Sciatic nerve (tissue), 2 donors: ENCODE measurements around the gene LRMDA. TPM values are rescaled to one million over a fixed set of nuclear protein-coding genes. Genes with fewer than 3 reads are reported as not detected.

Experiments used
- ATAC-seq: fragments of 200-7000 bp; cut with Tn5 transposase; one replicate; pipeline ENCODE4 v1.9.1; 2020; ENCODE audit warnings: mild to moderate bottlenecking, moderate library complexity
- DNase-seq: peaks from one replicate; pipeline ENCODE4 v3.0.0-alpha.2; 2020; ENCODE audit warnings: low spot score
- intact Hi-C: fragments of 100-400 bp; cut with DNase I; formaldehyde crosslinking; loops from one replicate; pipeline ENCODE4 v1.14.2; 2022
- total RNA-seq: library from RNA; stranded (reverse); fragmentation: NEBNext Ultra II Directional; extraction: Animal tissue kit (Norgen Biotek cat#: 25700); gene quantifications from one replicate; pipeline ENCODE4 v1.2.1, GENCODE V29; 2021
- donor health status: DM: no; HTN: no; CAD: no.
- donor health status: DM: no; HTN: no; CAD: no.

The LRMDA gene
- total RNA-seq, 1 donor from 2014 or later, result 16.6 TPM

DNA sequence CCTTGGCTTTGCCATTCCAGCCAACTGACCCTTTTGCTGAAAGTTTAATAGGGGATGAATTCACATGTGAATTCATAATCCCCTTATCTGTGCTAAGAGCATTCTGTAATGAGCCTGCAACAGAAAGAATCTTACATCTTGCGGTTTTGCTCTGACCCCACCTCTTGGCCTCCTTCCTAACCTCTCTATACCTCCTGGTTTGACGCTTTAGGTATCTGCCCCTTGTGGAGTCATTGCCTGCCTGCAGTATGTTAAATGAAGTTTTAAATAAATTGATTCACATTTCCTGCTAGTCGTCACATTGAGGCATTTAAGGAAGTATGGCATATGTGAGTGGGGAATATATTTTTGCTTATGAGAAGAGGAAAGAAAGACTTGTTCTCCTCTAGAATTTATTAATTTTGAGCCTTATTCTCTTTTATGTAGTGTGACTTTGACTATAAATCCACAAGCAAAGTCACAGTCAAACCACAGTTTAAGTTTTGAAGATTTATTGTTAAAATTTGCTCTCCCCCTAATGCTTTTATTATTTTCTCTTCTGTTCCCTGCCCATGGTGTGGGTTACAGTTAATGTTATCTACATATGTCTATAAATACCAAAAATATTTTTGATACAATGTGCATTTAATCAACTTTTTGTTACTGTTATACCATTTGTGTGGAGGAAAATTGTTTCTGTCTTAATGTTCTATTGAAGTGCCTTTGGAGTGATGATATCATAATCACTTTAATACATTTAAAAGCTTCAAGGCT, 60.9 kb downstream of the LRMDA start:
- DNase-seq, result no peak
- intact Hi-C loops, result no loop called here
- ATAC-seq, result no peak

DNA sequence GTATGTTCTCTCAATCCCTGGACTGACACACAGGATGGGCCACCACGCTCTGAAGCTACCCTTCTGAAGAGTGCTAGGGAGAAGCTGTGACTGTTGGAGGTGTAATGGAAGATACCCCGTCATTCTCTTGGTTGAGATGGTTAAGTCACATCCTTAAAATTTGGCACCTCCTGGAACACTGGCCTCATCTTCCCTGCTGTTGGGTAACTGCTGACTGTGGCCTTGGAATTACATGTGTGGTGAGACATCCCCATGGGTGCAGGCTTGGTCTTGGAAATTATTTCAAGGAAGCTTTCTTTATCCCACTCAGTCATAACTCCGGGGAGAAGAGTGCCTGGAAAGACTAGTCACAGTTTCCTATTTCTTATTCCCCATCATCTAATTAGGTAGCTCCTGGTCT, 62.0 kb downstream of the LRMDA start:
- peak; percentile 48 for ATAC-seq
- intact Hi-C loops, result no loop called here

DNA sequence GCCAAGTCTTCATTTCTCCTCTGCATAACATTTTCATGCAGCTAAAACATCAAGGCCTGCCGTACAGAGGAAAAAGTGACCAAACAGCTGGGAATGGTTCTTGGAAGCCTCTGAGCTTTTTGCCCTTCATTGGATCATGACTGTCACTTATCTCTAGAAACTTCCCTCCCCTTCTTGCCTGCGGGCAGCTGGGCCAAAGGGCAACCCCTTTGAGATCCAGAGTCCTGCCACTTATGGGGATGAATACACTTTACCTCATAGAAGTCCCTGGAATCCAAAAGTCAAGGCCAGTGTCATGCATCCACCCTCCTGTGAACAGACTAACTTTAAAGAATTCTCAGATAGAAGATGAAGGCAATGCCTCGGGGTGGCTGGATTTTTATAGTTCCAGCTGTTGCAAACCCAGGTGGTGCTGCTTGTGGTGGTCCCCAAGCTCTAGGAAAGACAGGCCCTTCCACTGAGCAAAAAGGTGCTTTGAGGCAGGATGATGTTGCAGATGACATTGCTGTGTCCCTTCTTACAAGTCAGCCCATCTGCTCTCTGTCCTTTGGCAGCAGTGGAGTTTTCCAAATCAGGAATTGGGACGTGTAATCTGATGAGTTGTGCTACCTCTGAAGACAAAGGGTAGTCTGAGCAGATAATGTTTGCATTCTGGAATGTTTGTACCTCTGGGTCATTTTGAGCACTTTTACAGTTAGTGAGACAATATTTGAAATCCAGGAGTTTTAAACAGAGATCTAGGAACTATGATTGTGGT, 64.2 kb downstream of the LRMDA start:
- ATAC-seq (no peak), DNase-seq (no peak)
- intact Hi-C loops, result no loop called here

More for the DNA sequence above, 62.0 kb downstream of the LRMDA start:
- no peak for DNase-seq

DNA sequence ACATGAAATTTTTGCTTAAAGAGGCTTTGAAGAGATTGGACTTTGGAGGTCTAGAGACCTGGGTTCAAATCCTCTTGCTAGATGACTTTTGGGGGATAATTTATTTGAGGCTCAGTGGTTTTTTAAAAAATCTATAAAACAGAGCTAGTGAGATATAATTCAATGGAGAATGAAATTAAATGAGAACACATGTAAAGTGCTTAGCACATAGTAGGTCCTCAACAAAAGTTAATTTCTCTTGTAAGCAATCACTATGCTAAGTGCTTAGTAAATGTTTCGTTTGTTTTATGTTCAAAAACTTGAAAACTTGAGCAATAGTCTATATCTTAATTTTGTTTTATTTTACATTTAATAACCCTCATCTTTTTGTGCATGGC, 64.8 kb downstream of the LRMDA start:
- intact Hi-C loops, result no loop called here
- no peak for ATAC-seq
- DNase-seq, result no peak

DNA sequence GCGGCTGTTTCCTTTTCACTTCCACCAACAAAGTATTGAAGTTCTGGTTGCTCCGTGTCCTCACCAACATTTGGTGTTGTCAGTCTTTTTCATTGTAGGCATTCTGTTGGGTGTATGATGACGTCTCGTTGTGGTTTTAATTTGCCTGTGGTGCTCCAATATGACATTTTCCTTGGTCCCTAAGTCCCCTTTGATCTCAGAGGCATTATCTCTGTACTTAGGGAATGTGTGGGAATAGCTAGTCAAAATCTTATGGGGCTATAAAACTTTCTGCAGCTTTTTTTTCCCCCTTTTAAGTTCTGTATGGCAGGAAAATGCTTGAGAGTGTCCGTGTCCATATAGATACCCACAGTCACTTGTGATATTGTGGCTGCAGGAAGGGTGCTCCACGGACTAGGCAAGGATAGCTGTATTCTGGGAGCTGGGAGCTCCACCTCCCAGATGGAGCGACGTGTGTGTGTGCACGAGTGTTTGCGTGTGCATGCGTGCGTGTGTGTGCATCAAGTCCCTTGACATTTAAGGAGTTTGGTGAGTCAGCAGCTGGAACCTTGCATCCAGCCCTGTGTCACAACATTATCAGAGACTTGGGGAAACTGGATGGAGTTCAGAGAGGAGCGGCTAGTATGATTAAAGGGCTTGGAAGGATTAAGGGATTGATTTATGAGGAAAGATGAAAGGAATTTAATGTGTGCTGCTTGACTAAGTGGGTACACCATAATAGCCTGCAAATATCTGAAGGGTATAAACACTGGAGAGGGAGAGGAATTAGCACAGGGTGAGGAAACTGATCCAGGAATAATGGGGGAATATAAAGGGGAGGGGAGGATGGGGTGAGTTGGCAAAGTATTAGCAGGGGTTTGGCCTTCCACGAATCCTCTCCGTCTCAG, 66.8 kb downstream of the LRMDA start:
- ATAC-seq (no peak), DNase-seq (no peak)
- intact Hi-C loops, result no loop called here

DNA sequence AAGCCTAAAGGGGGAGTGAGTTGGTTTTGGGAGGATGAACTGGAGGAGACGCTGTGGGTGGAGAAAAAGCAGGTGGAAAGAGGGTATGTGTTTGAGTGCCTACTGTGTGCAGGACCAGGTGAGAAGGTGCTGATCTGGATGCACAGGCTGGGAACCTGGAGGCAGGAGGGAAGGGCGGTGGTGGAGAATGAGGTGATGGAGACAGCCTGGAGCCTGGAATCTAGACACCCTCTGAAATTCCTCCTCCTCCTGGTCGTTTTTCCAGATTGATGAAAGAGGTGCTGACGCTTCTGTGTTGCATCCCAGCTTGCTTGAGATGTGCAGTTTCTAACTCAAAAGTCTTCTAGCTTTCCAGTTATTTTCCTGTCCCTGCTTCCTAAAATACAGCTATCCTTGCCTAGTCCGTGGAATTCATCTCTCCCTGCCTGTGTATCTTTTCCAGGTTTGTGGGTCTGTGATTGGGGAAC, 67.5 kb downstream of the LRMDA start:
- DNase-seq (no peak), ATAC-seq (no peak)
- intact Hi-C loops, result no loop called here

DNA sequence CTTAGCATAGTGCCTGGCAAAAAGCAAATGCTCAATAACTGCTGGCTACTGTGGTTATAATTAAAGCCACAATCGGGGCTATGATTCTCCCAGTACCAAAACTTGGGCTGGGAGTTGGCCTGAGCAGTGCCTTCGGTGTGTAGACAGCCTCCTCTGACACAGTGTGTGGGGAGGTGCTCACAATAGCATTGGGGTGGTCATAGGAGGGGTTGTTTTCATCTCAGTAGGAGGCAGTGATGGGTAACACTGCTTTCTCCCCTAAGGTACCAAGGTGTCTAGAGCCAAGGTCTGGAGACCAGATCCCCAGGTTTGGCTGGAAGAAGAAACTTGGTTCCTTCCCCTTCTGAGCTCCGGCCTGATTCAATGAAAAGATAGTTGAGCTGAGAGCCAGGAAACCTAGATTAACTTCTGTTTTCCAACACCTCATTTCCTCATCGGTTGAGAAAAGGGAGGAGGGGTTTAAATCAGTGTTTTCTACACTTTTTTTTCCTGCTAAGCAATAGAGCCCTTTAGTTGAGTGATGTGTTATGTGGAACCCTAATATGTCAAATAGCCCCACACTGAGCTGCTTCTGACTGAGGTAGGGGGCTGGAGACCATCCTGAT, 68.2 kb downstream of the LRMDA start:
- intact Hi-C loops, result no loop called here
- no peak for ATAC-seq
- DNase-seq, result no peak

DNA sequence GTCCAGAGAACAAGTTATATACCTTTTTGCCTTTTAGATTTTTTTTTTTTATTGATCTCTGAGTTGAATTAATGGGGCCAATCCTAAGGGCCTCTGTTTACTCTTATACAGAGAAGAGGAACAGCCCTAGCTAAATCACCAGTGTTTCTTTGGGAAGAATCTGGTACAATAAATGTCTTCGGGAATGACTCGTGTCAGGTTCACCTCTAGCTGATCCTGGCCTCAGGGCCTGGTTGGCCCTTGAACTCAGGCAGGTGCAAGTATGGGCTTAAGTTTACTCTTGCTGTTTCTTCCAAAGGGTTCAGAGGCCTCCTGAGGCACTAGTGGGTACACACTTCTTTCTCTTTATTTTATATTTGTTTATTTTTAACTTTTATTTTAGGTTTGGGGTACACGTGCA, 71.0 kb downstream of the LRMDA start:
- intact Hi-C loops, result no loop called here
- DNase-seq, result no peak
- no peak for ATAC-seq

DNA sequence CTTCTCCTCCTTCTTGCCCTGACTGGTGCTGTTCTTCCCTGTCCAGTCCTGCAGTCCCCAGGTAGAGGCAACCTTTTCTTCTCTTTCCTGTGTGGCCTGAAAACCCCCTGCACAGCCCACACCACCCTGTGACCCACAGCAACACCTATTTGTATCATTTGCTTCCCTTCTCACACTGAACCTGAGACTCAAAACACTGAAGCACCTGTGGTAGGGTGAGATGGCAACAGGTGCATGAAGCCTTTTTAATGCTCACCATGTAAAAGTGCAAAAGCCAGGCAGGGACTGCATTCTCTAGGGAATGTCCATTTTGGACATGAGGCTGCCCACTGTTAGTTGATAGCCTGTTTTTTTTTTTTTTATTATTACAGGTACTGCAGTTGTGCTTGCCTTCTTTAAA, 71.4 kb downstream of the LRMDA start:
- intact Hi-C loops, result no loop called here
- no peak for DNase-seq
- ATAC-seq, result no peak

DNA sequence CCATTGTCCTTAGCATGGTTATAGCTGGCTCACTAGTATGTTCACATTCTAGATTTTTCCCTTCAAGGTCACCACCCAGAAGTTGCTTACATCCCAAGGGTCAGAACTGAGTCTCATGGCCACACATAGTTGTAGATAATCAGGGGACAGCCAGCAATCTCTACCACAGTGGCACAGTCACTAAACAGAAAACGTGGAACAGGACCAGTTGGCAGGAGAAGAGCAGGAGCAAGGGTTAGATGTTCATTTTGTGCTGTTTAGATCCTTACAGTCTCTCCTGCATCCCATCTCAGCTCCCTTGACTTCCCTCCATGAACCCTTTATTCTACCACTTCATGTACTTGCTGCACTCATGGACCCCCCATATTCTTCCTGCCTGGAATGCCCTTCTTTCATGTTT, 73.9 kb downstream of the LRMDA start:
- ATAC-seq (no peak), DNase-seq (no peak)
- intact Hi-C loops, result no loop called here

DNA sequence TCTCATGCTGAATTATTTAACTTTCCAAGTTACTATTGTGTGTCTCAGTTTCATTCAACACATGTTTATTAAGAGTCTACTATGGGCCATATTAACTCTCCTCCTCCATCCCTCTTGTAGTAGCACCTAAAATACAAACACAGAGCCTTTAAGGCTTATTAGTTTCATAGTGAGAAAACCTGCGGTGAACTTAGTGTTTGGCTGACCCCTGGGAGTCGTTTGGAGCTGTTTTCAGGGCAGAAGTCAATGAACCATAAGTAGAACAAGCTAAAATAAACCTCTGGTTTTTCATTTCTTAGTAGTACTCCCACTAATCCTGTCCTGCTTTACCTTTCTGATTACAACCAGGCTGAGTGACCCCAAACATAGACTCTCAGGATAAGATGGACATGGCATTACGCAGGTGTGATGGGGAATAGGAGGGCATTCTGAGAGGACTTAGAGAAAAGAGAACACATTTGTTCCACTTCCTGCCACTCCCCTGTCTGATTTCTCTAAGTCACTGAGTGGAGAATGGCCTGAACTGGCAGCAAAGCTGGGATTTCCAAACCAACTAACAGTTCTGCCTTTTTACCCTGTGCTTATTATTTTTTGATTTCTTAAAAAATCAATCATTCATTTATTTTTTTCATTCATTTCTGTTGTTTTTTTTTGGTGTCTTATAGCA, 74.5 kb downstream of the LRMDA start:
- intact Hi-C loops, result no loop called here
- no peak for ATAC-seq
- DNase-seq, result no peak

DNA sequence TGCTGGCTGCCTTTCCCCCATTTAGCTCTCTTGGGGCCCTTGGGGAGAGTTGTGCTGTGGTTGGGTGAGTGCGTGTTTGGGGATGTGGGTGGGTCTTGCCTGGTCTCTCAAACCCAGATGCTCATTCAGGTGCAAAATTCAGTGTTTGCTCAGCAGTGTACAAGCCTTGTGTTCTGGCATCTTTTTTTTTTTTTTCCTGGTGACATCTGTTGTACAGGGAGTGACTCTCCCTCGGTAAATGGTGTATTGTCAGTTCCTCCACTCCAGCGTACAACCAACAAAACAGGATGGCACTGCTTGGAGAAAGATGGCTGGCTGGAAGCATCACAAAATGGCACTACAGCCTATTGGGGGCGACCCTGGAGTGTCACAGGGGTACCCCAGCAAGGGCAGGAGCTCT, 75.5 kb downstream of the LRMDA start:
- intact Hi-C loops, result no loop called here
- DNase-seq, result no peak
- ATAC-seq, result no peak

DNA sequence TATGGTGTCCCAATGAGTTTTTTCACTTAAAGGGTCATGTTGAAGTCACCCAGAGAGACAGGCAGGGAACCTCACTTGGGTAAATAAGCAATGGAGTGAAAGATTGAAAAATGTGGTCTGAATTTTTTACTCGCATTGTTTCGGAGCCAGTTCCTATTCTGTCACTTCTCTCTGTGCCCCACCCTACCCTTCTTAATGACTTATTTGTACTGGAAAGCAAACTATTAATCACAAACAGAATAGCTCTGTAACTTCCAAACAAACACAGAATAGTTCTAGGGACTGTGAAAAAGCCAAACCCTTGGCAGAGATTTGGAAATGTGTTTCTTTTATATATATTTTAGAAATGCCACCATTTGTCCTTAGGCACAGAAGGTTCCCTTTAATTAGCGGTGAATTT, 76.0 kb downstream of the LRMDA start:
- DNase-seq (no peak), ATAC-seq (no peak)
- intact Hi-C loops, result no loop called here

DNA sequence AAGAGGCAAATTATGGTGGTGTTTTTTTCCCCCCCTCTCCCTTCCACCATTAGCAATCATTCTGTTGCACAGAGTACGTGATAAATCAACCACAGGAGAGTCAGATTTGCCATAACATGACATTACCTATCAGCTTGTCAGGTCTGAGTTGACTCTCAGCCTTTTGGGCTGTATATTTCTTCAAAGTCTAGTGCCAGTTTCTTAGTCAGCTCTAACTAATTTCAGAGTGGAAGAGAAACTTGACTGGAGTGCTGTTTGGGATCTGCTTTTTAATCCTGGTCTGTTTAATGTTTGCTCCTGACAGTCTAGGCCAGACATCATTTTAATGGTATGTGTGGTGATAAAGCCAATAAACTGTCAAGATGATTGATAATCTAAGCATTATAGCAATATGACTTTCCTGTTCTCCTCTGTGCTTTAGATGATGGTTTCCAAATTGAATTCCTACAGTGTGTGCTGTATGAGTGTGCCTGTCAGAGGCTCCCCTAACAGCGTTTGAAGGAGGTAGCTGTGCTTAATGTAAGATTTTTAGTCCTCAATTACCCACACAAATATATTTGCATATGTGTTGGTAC, 76.9 kb downstream of the LRMDA start:
- intact Hi-C loops, result no loop called here
- ATAC-seq, result no peak
- no peak for DNase-seq

DNA sequence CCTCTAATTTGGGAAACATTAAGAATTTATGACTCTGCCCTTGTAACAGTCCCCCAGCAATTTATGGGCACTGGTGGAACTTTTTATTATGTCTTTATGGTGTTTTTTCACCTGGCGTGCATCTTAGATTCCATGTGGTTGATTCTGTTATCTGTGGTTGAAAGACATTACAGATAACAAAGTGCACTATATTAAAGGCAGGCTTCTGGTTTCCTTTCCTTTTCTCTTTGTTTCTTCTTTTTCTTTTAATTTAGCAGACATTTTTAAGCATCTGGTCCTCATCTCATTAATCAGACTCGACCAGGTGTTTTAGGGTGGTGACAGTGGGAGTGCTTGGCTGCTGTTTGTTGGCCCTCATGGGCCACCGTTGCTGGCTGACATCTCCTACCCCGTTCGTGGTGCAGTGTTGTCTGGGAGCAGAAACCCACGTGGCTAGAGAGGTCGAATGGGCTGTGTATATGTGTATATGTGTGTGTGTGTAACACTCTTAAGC, 77.4 kb downstream of the LRMDA start:
- DNase-seq, result no peak
- ATAC-seq, result no peak
- intact Hi-C loops, result no loop called here

DNA sequence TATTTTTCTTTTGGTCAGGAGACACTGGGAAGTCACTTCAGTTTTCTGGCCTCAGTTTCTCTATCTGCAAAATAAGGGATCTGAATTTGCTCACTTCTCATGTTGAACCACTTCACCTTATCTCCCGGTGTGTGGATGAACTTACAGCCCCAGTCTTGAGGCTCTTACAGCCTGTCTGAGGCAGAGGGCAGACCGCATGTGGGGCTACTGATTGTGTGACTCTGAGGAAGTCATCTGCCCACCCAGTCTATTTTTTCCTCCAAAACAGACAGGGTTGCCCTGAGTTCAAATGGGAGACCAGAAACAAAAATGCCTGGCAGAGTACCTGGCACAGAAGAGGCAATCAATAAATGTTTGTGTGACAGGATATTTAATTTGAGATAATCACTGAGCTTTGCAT, 78.3 kb downstream of the LRMDA start:
- no peak for DNase-seq
- ATAC-seq, result no peak
- intact Hi-C loops, result no loop called here

DNA sequence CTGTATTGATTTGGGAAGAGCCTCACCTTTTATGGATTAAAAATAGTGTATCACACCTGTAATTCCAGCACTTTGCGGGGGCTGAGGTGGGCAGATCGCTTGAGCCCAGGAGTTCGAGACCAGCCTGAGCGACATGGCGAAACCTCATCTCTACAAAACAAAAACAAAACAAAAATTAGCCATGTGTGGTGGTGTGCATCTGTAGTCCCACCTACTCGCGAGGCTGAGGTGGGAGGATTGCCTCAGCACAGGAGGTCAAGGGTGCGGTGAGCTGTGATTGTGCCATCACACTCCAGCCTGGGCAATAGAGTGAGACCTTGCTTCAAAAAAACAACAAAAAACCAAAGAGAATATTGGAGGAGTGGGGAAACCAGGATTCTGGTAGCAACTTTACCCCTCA, 79.6 kb downstream of the LRMDA start:
- intact Hi-C loops, result no loop called here
- ATAC-seq, result no peak
- no peak for DNase-seq

DNA sequence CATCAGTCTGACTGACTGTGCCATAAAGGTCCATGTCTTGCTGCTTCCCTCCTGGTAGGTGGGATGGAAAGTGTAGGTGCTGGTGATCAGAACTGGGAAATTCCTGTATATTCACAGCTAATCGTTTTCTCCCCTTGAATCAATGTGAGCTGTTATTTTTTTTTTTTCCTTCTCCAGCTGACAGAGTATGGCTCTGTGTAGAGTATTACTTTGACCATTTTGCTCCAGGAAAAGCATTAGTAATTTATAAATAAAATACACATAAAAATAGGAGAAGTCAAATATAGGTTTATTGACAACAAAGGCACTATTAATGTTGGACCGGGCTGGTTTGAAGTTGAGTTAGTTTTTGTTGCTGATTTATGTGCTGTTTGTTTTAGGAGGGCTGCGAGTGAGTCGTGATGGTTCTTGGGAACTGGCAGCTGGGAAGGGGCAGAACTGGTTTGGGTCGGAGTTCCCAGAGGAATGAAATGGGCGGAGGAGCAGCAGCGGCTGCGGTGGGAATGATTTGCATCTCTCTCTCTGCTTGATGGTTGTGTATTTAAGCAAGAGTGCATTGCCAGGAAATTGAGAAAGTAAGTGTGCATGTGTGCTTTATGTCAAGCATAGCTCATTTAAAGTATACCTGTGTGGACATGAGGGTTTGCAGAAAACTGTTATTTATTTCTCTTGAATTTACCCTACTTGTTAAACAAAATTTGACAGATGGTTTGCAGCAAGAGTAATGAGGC, 80.9 kb downstream of the LRMDA start:
- no peak for ATAC-seq
- intact Hi-C loops, result no loop called here
- no peak for DNase-seq
